Bone marrow (tissue), 2 donors: ENCODE results near the gene AKR1B15.

Source experiments
- DNase-seq, 2 donors: peaks; one replicate each; lab custom pipeline; 2025; lab: John Stamatoyannopoulos, UW

The AKR1B15 gene

GRCh38 chr7:134618756-134619530 lies 70.0 kb downstream of the AKR1B15 start:
- DNase-seq: no peak

- DNase-seq: no peak
Observed at GRCh38 chr7:134619627-134620331, 70.9 kb downstream of the AKR1B15 start.

- DNase-seq: no peak
Observed at GRCh38 chr7:134622303-134622995, 73.5 kb downstream of the AKR1B15 start.

- no peak for DNase-seq
Observed at GRCh38 chr7:134623193-134623592, 74.3 kb downstream of the AKR1B15 start.

GRCh38 chr7:134625550-134625949 lies 76.6 kb downstream of the AKR1B15 start:
- DNase-seq: no peak

GRCh38 chr7:134627109-134627774 lies 78.3 kb downstream of the AKR1B15 start:
- DNase-seq: no peak

- DNase-seq: no peak
Observed at GRCh38 chr7:134627775-134628153, 78.9 kb downstream of the AKR1B15 start.

GRCh38 chr7:134629445-134629844 lies 80.5 kb downstream of the AKR1B15 start:
- DNase-seq: no peak
